Motor neuron (in vitro differentiated cells): Measurements from ENCODE around the gene MN1. TPM values are rescaled to one million over a fixed set of nuclear protein-coding genes. Genes with fewer than 3 reads are reported as not detected.

Source experiments
- ATAC-seq, 8 experiments: fragments of 200-7000 bp; cut with Tn5 transposase; replicated peaks in 6 of 8; 2 replicates each; pipeline ENCODE4 v1.8.0; 2021; ENCODE audit warnings: mild to moderate bottlenecking in 8 of 8, moderate library complexity in 8 of 8
- H3K27ac ChIP-seq, 2 donors: fragments of 250-450 bp; sonication (Bioruptor Pico); 2 replicates each; pipeline ENCODE4 v1.9.0; 2021; ENCODE audit warnings: antibody characterized with exemption in 2 of 2, mild to moderate bottlenecking in 2 of 2, moderate library complexity in 1 of 2
- H3K4me1 ChIP-seq, 2 donors: fragments of 250-450 bp; sonication (Bioruptor Pico); replicated peaks in 1 of 2; 2 replicates each; pipeline ENCODE4 v1.6.1; 2021; ENCODE audit warnings: antibody characterized with exemption in 2 of 2, mild to moderate bottlenecking in 2 of 2, moderate library complexity in 1 of 2
- H3K4me3 ChIP-seq, 5 donors: fragments of 250-450 bp; sonication (Bioruptor Pico); 2 replicates each; pipeline ENCODE4 v1.9.0; 2021; ENCODE audit warnings: antibody characterized with exemption in 5 of 5, mild to moderate bottlenecking in 5 of 5, moderate library complexity in 4 of 5
- WGBS, 10 experiments: fragments of 450-650 bp; shearing (Covaris generic); methylation state at CpG; one replicate each; pipeline ENCODE4 v1.0.0; 2022; 5-methylcytosine and 5-hydroxymethylcytosine counted together
- in situ Hi-C, 9 experiments: fragments of 400-800 bp; cut with MboI; loops; one replicate each; pipeline ENCODE4 v1.15.0; 2021; ENCODE audit warnings: low sequenced_read_pairs in 9 of 9, low pct_unique_long_range_greater_than_20kb in 2 of 9; ENCODE audit not compliant: unreplicated experiment in 9 of 9
- total RNA-seq, 8 experiments: library from RNA; unstranded; fragments of 300-600 nt; gene quantifications; 2 replicates each; pipeline versions ENCODE4 v1.2.3 to v1.2.4, GENCODE V29; 2022

The MN1 gene
- total RNA-seq, 8 experiments from 2014 or later: 4.2 to 11.2 (median 7.8) TPM

DNA sequence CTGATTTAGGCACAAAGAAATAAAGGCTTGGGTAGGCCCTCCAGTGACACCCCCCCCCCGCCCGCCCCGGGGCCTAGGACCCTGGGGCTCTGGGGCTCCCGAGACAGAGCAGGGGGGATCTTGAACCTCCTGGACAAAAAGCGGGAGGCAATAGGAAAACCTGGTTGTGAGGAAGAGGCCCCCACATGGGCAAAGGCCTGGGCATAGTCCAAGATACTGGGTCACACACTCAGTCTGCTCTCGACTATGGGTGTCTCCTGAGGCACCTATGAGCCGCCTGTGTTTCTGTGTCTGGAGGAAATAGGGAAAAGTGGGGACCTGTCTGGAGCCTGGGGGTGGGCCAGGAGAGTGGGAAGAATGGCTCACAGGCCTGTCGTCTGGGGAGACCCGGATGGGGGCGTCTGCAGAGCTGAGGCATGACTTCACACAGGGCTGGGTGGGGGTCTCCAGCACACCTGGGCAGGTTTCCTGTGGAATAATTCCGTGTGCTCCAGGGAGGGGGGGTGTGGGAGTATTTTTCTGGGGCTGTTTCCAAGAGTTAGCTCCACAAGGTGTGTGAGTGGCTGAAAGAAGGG is 2.4 kb upstream of the MN1 start:
- 83 to 100% methylated on average over 1 of the region's 11 CpGs; no CpG with 5 or more reads in 8 of the 10 experiments for WGBS, 10 experiments
- Histone ChIP-seq H3K4me1 (peaks cover 37 to 49% of the 10 kb centered on the region in 2 donors), H3K27ac (peak overlapping the region in 1 of 2 donors; percentile 40), H3K4me3 (no peak overlapping the region)
- no peak for ATAC-seq
- in situ Hi-C loops: loop anchor here in 4 of 9 experiments (25.0 kb wide), 2 partner anchors 392 to 1042 kb away; no protein-coding TSS in a partner anchor

DNA sequence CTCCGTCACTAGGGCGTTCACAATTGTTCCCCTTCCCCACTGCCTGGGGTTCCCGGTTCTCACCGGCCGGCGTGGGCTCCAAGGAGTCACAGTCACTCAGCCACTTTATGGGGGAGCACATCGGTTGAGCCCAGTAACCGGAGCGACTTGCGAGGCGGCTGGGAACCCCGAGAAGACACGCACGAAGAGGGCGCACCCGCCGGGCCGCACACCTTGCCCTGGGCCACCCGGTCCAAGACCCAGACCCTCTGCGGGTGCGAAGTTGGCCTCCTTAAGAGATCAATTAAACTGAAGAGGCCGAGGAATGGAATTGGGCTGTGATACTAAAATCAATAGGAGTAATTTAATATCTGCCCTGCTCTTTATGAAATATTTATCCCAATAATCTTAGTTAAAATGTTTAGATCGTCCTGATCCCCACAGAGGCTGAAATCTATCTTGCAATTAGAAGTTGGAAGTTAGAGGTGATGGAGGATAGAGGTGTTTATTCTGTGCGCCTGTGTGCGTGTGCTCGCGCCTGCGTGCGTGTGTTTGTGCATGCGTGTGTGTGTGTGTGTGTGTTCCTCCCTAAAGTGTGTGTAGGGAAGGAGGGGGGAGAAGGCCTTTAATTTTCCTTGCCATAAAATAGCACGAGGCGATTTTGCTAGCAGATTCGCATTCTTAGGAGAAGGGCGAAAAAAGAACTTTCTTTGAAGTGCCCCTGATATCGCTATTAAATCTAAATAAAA is 954 bp upstream of the MN1 start:
- Histone ChIP-seq H3K4me1 (peaks cover 43 to 55% of the 10 kb centered on the region in 2 donors), H3K4me3 (peak overlapping the region; percentile 45 to 95 (median 70)), H3K27ac (peak overlapping the region; percentile 61 to 88)
- in situ Hi-C loops: loop anchor here in 4 of 9 experiments (25.0 kb wide), 2 partner anchors 390 to 1040 kb away; no protein-coding TSS in a partner anchor
- ATAC-seq: peak in 4 of 8 experiments; percentile 0
- 7 to 100% (median 25%) methylated on average over 3 to 13 of the region's 35 CpGs for WGBS, 10 experiments

DNA sequence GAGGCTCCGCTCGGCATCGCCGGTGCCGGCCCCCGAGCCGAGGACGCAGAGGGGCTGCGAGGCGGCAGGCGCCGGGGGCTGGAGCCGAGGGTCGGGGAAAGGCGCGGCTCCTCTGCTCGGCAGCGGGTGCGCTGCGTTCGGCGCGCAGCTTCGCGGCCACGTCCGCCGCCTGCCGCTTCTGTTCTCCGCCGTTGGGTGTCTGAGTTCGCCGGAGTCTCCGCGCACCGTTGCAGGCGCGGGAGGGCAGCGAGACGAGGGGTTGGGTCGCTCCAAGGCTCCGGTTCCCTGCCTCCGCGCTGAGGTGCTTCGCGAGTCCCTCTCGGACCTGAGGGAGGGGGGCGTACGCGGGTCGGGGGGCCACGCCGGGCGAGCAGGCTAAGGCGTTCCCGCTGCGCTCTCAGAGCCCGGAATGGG is 347 bp downstream of the MN1 start:
- in situ Hi-C loops: loop anchor here in 4 of 9 experiments (25.0 kb wide), 2 partner anchors 389 to 1039 kb away; no protein-coding TSS in a partner anchor
- peak overlapping the region; percentile 45 to 95 (median 70) for H3K4me3 ChIP-seq
- peak overlapping the region; percentile 61 to 88 for H3K27ac ChIP-seq
- peaks cover 47 to 66% of the 10 kb centered on the region in 2 donors for H3K4me1 ChIP-seq
- peak; percentile 21 to 53 (median 33) for ATAC-seq
- WGBS, 10 experiments: 0% methylated on average over 2 of the region's 58 CpGs; no CpG with 5 or more reads in 9 of the 10 experiments

DNA sequence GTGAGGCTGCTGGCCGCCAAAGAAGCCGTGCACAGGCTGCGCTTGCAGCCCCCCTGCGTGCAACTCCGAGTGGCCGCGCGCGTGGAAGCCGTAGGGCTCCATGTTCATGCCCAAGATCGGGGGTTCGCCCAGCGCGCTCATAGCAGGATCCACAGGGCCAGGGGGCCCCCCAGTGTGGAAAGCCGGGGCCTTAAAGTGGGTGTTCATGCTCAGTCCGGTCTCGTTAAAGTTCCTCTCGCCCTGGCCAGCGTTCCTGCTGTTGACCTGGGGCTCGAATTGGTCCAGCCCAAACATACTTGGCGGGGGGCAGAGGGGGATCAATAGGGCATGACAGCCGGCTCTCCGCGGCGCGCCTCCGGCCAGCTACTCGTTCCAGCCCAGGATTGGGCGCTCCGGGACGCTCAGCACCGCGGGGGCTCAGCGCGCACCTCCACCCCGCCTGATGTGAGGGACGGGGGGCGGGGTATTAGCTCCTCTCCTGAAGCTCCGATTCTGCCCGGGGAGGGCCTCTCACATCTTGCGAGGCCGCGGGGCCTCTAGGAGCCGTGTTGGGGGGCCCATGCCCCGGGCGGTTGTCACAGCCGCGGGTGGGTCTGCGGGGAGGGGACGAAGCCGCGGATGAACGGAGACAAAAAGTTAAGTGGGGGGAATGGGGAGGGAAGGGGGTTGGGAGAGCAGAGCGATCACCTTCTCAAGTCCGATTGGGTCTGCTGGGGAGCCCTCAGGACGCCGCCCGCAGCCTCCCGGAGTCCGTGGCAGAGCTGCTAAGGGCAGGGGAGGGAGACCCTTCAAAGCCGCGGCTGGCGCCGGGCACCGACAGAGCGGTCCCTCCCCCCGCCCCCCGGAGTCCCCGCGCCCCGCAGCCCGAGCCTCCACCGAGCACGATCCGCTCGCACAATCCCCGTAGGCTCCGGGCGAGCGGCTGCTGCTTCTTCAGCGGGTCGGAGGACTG is 1.0 kb downstream of the MN1 start:
- H3K27ac ChIP-seq: peak overlapping the region; percentile 61 to 88
- in situ Hi-C loops: loop anchor here in 4 of 9 experiments (25.0 kb wide), 2 partner anchors 388 to 1038 kb away; no protein-coding TSS in a partner anchor
- H3K4me3 ChIP-seq: peak overlapping the region; percentile 45 to 95 (median 70)
- WGBS, 10 experiments: 0 to 20% (median 7%) methylated on average over 3 to 12 of the region's 82 CpGs; no CpG with 5 or more reads in 6 of the 10 experiments
- H3K4me1 ChIP-seq: peaks cover 47 to 66% of the 10 kb centered on the region in 2 donors
- peak; percentile 12 to 34 (median 26) for ATAC-seq

DNA sequence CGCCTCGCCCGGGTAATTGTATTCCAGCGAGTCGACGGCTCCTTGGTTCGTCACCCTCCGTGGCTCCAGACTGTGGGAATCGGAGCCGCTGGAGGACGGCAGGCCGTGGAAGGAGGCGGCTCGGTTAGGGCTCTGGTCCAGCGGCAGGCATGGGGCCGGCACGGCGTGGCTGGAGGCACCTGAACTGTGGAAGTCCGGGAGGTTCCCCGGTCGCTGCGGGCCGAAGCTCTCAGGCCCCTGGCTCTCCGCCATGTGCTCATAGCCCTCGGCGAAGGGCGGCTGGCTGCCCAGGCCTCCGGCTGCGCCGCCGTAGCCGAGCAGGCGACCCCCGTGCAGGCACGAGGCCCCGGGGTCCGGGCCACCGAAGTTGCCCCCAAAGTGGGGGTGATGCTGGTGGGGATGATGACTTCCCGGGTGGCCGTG is 1.7 kb downstream of the MN1 start:
- H3K4me1 ChIP-seq: peaks cover 50 to 65% of the 10 kb centered on the region in 2 donors

DNA sequence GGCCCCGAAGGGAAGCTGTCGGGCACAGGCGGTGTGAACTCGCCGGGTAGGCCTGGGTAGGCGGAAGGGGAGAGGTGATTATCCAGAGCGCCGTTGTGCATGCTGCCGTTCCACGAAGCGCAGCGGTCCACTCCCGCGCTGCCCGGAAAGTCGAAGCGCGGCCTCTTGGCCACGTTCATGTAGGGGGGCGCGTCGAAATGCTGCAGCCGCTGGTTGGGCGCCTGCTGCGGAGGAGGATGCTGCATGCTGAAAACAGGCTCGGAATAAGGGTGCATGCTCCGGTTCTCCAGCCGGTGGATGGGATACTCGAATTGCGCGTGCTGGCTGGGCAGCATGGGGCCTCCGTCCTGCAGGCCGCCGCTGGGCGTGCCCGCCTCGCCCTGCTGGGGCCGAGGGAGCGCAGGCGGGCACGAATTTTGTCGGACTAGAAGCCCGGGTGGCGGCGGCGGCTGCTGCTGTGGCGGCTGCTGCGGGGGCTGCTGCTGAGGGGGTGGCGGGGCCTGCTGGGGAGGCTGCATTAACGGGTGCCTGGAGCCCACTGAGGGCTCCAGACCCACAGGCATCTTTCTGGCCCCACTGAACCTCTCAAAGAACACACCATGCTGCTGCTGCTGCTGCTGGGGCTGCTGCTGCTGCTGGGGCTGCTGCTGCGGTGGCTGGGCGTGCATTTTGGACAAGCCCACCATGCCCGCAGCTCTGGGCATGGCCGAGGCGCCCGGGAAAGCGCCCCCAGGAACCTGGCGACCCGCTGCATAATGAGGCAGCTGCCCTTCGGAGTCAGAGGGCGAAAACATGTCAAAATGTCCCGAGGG is 2.3 kb downstream of the MN1 start:
- peaks cover 50 to 61% of the 10 kb centered on the region in 2 donors for H3K4me1 ChIP-seq
- H3K4me3 ChIP-seq: peak overlapping the region; percentile 45 to 95 (median 70)
- peak in 2 of 8 experiments; percentile 2 for ATAC-seq
- H3K27ac ChIP-seq: peak overlapping the region in 1 of 2 donors; percentile 88
- in situ Hi-C loops: no loop called here
- 0 to 40% (median 0%) methylated on average over 1 of the region's 62 CpGs; no CpG with 5 or more reads in 7 of the 10 experiments for WGBS, 10 experiments

More for the DNA sequence above, 1.7 kb downstream of the MN1 start:
- in situ Hi-C loops: loop anchor here in 4 of 9 experiments (25.0 kb wide), 2 partner anchors 388 to 1038 kb away; no protein-coding TSS in a partner anchor
- 3 to 22% (median 14%) methylated on average over 6 to 12 of the region's 40 CpGs; no CpG with 5 or more reads in 6 of the 10 experiments for WGBS, 10 experiments
- Histone ChIP-seq H3K4me3 (peak overlapping the region; percentile 45 to 95 (median 70)), H3K27ac (peak overlapping the region in 1 of 2 donors; percentile 88)
- peak in 3 of 8 experiments; percentile 2 to 13 (median 9) for ATAC-seq

DNA sequence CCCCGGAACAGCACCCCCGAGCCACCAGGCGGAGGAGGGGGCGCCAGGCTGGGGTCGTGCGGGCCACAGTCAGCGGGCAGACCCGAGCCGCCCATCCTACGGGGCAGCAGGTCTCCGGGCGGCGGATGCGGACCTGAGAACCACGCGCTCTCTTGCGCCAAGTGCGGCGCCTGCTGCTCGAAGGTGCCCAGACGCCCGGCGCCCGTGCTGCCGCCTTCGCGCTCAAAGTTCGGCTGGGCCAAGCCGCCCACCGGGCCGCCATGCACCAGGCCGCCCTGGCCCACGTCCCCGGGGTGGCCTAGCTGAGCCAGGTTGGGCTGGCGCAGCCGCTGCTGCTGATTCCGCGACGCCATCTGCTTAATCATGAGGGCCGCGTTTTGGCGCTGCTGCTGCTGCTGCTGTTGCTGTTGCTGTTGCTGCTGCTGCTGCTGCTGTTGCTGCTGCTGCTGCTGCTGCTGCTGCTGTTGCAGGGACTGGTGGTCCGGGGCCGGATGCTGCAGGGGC is 3.0 kb downstream of the MN1 start:
- in situ Hi-C loops: no loop called here
- 75 to 100% methylated on average over 4 to 10 of the region's 44 CpGs; no CpG with 5 or more reads in 8 of the 10 experiments for WGBS, 10 experiments
- no peak for ATAC-seq
- peaks cover 50 to 61% of the 10 kb centered on the region in 2 donors for H3K4me1 ChIP-seq
- no peak overlapping the region for H3K27ac ChIP-seq
- peak overlapping the region; percentile 45 to 95 (median 70) for H3K4me3 ChIP-seq

DNA sequence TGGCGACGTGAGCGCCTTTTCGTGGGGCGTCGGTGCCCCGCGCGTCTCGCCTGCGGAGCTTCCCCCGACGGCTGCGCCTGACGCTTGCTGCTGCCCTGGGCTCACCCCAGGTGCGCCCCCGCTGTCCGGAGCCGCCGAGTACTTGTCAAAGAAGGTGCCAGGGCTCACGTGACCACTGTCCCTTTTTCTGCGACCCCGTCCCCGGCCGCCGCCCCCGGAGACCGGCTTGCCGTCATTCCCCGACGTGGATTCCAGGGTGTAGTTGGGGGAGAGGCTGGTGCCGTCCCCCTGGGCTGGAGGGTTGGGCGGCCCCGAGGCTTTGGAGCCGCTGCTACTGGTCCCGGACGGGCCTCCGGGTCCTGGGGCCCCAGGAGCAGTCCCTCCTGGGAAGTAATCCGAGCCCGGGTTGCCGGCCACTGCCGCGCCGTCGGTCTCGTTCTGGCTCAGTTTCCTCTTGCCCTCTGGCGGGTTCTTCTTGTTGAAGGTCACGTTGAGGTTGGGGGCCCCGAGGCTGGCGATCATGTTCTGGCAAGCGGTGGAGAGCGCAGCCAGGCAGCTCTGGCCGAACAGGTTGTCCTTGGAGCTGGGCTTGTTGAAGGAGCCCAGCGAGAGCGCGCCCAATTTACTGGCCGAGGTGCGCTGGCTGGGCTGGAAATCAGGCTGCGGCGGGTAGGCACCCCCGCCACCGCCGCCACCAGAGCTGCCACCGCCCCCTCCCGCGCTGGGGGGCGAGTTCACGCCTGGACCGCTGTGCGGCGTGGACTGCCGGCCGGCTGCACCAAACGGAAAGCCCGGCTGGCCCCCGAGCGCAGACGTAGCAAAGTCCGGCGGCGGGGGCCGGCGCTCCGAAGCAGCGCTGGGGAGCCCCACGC is 3.8 kb downstream of the MN1 start:
- Histone ChIP-seq H3K27ac (no peak overlapping the region), H3K4me3 (peak overlapping the region in 4 of 5 donors; percentile 45 to 73 (median 68)), H3K4me1 (peaks cover 50 to 61% of the 10 kb centered on the region in 2 donors)
- in situ Hi-C loops: no loop called here
- no peak for ATAC-seq
- 60 to 100% (median 90%) methylated on average over 1 to 16 of the region's 86 CpGs; no CpG with 5 or more reads in 3 of the 10 experiments for WGBS, 10 experiments

DNA sequence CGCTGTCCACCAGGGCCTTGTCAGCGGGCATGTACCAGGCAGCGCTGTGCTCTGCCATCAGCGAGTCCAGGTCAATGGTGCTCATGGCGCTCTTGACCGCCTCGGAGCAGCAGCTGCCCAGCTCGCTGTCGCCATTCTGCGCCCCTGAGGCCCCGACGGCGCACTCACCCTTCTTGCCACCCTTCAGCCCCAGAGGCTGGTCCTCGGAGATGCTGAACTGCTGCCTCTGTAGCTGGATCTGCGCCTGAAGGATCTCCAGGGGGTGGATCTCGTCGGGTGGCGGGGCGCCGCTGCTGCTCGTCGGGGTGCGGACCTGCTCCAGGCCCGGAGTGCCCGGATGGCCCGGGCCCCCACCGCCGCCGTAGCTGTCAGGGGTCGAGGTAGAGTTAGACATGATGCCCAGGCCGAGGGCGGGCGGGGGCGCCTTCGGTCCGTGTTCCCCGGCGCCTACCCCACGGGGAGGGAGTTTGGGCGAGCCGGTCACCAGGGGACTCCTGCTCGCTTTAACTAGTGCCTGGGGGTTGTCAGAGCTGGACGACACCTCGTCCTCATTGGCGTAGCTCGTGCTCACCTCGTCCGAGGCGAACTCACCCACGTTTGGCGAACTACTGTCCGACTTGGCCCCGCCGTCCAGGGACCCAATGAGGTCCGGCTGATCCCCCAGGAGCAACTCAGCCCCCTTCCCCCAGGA is 4.6 kb downstream of the MN1 start:
- no peak for ATAC-seq
- Histone ChIP-seq H3K4me3 (peak overlapping the region in 4 of 5 donors; percentile 34 to 45 (median 36)), H3K27ac (no peak overlapping the region), H3K4me1 (peaks cover 55 to 60% of the 10 kb centered on the region in 2 donors)
- WGBS, 10 experiments: 91 to 100% (median 99%) methylated on average over 1 to 18 of the region's 55 CpGs; no CpG with 5 or more reads in 6 of the 10 experiments
- in situ Hi-C loops: no loop called here
